ENCODE measurements around the gene ANKRD39.

GRCh38 chr2:96825057-96825456 is 32.8 kb downstream of the ANKRD39 start:
- TF ChIP-seq CTCF (IDR thresholded peaks at IDR 0.05), result no peak
- no peak for TF ChIP-seq POLR2A (IDR thresholded peaks at IDR 0.05)

All from testis (tissue), 2 donors.